PFSK-1 (cell line): ENCODE data around the gene LONP1.
A peak's percentile ranks its signal among the peaks of the same experiment; 100 is the strongest.

Source experiments
- FOXP2 ChIP-seq: optimal IDR thresholded peaks from 2 replicates; pipeline ENCODE3; 2011; ENCODE audit warnings: borderline replicate concordance, control low read depth, inconsistent platforms; ENCODE audit not compliant: insufficient read depth; ENCODE audit errors: extremely low read length, extremely low read depth
- POLR2AphosphoS5 ChIP-seq: IDR thresholded peaks from 2 replicates; pipeline ENCODE4 v1.6.1; 2012; ENCODE audit warnings: low read depth, mild to moderate bottlenecking, control low read depth, low read length, moderate library complexity
- REST ChIP-seq, 2 experiments: IDR thresholded peaks; 2 replicates each; pipeline versions ENCODE4 v1.6.1 to v1.8.0; 2011 to 2012; ENCODE audit warnings: low read depth in 2 of 2, low read length in 2 of 2, control low read depth in 1 of 2, inconsistent platforms in 1 of 2, mild to moderate bottlenecking in 1 of 2, moderate library complexity in 1 of 2; ENCODE audit not compliant: insufficient read depth in 1 of 2
- SIN3A ChIP-seq: IDR thresholded peaks from 2 replicates; pipeline ENCODE4 v1.6.1; 2012; ENCODE audit warnings: mild to moderate bottlenecking, low read length, moderate library complexity, borderline replicate concordance; ENCODE audit not compliant: insufficient read depth
- TAF1 ChIP-seq: IDR thresholded peaks from 2 replicates; pipeline ENCODE4 v1.6.1; 2012; ENCODE audit warnings: low read length, control low read depth, borderline replicate concordance; ENCODE audit not compliant: insufficient read depth

The LONP1 gene

GRCh38 chr19:5703819-5704818 lies 15.8 kb downstream of the LONP1 start:
- no peak for TF ChIP-seq TAF1
- TF ChIP-seq REST (IDR thresholded peaks at IDR 0.05; ENCODE audit: insufficient read depth in 1 of 2, low read depth in 2 of 2, low read length in 2 of 2) = no peak
- no peak for TF ChIP-seq POLR2AphosphoS5
- no peak for TF ChIP-seq SIN3A
- TF ChIP-seq FOXP2 = no peak

GRCh38 chr19:5700455-5701092 lies 19.4 kb downstream of the LONP1 start:
- no peak for TF ChIP-seq FOXP2
- no peak for TF ChIP-seq SIN3A
- TF ChIP-seq REST (IDR thresholded peaks at IDR 0.05; ENCODE audit: insufficient read depth in 1 of 2, low read depth in 2 of 2, low read length in 2 of 2) = no peak
- TF ChIP-seq TAF1 = no peak
- TF ChIP-seq POLR2AphosphoS5 = no peak

GRCh38 chr19:5698635-5699422 lies 21.1 kb downstream of the LONP1 start:
- TF ChIP-seq FOXP2 (no peak), SIN3A (no peak), TAF1 (no peak), REST (IDR thresholded peaks at IDR 0.05; ENCODE audit: insufficient read depth in 1 of 2, low read depth in 2 of 2, low read length in 2 of 2) (no peak), POLR2AphosphoS5 (peak; percentile 35; the same call in 1 of the 2 replicates)

- TF ChIP-seq REST (IDR thresholded peaks at IDR 0.05; ENCODE audit: insufficient read depth in 1 of 2, low read depth in 2 of 2, low read length in 2 of 2) = no peak
- TF ChIP-seq TAF1 = no peak
- no peak for TF ChIP-seq FOXP2
- TF ChIP-seq POLR2AphosphoS5 = peak; percentile 2; the same call in 1 of the 2 replicates
- no peak for TF ChIP-seq SIN3A
These were observed 21.9 kb downstream of the LONP1 start for GRCh38 chr19:5697890-5698634.
